Left lung (tissue), 10 donors: ENCODE data around the gene ENGASE. TPM values are rescaled to one million over a fixed set of nuclear protein-coding genes. Genes with fewer than 3 reads are reported as not detected.
"Not testable (repeated sequence)": the region's sequence is repeated elsewhere in the genome, so short reads cannot be mapped to it uniquely, and the experiment has no call there.

Source experiments
- ATAC-seq: fragments of 200-7000 bp; cut with Tn5 transposase; one replicate; pipeline ENCODE4 v1.9.1; 2020; ENCODE audit warnings: moderate library complexity
- DNase-seq, 4 donors: peaks; one replicate each; pipeline ENCODE4 v3.0.0-alpha.2; 2013 to 2020
- H3K27ac ChIP-seq, 2 donors: fragments of 200-600 bp; sonication (generic) in 1 of 2; one replicate each; pipeline versions ENCODE4 v1.5.0 to v1.8.0; 2020 to 2021
- H3K27me3 ChIP-seq, 2 donors: fragments of 200-600 bp; sonication (generic) in 1 of 2; one replicate each; pipeline versions ENCODE4 v1.5.0 to v1.8.0; 2020 to 2021
- H3K36me3 ChIP-seq, 2 donors: fragments of 200-600 bp; sonication (generic) in 1 of 2; one replicate each; pipeline versions ENCODE4 v1.5.0 to v1.8.0; 2020 to 2021
- H3K4me1 ChIP-seq, 2 donors: fragments of 200-600 bp; one replicate each; pipeline ENCODE4 v1.8.0; 2021
- H3K4me3 ChIP-seq, 2 donors: fragments of 200-600 bp; sonication (generic) in 1 of 2; one replicate each; pipeline versions ENCODE4 v1.5.0 to v1.8.0; 2020 to 2021; ENCODE audit warnings: mild to moderate bottlenecking in 1 of 2
- H3K9me3 ChIP-seq, 2 donors: fragments of 200-600 bp; sonication (generic) in 1 of 2; one replicate each; pipeline versions ENCODE4 v1.5.0 to v1.8.0; 2020 to 2021
- intact Hi-C, 2 donors: fragments of 100-400 bp; cut with DNase I; formaldehyde crosslinking; loops; one replicate each; pipeline versions ENCODE4 v1.11.2 to v1.14.2; 2022
- polyA plus RNA-seq, 6 donors: library from polyadenylated mRNA; unstranded; fragments of 120-200 nt; gene quantifications; one replicate each; pipeline ENCODE4 v1.2.1, GENCODE V29; 2013; ENCODE audit not compliant: insufficient read length in 6 of 6
- total RNA-seq, 2 donors: library from RNA; stranded (reverse); fragmentation: NEBNext Ultra II Directional; extraction: Animal tissue kit (Norgen Biotek cat#: 25700); gene quantifications; one replicate each; pipeline ENCODE4 v1.2.1, GENCODE V29; 2021
- TF ChIP-seq, protein P1 (sequence below), 2 donors: fragments of 200-600 bp; sonication (generic) in 1 of 2; IDR thresholded peaks; one replicate each; pipeline versions ENCODE4 v1.5.0 to v1.8.0; 2021; ENCODE audit warnings: antibody characterized with exemption in 2 of 2
- donor health status: DM: no; HTN: yes; CAD: no.
- donor health status: DM: no; HTN: no; CAD: no.

ENGASE gene
- total and polyA plus RNA-seq, 8 donors = 25.1 to 50.2 (median 35.2) TPM

DNA sequence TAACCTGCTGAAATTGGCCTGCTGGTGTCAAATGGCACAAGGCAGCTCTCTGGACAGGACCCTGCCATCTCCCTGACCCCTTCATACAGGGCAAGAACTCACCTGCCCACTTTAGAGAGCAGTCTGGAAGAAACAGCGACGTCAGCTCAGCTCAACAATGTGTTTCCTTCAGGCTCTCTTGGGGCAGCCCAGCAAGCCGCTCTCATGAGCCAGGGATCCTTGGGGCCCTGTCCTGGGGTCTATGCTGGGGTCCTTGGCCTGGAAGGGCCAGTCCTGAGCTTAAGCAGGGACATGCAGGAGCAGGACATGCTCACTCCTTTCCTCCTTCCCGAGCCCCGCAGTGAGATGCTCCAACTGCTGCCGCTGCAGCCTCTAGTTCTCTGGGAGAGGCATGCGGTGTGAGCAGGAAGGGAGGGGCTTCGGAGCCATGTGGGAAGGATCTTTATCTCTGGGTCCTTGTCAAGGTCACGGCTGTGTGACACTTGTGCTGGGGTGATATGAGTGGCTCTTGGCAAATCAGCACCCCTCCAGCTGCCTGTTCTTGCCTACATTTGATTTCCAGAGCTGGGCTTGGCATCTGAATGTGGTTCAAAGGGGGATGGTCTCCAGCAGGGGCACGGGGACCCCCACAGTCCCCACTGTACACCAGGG is 47.2 kb upstream of the ENGASE start:
- no peak overlapping the region for H3K4me3 ChIP-seq
- no peak for DNase-seq
- H3K4me1 ChIP-seq = peaks cover 30 to 55% of the 10 kb centered on the region in 2 donors
- intact Hi-C loops = no loop called here
- ATAC-seq = no peak
- TF ChIP-seq, protein P1, sequence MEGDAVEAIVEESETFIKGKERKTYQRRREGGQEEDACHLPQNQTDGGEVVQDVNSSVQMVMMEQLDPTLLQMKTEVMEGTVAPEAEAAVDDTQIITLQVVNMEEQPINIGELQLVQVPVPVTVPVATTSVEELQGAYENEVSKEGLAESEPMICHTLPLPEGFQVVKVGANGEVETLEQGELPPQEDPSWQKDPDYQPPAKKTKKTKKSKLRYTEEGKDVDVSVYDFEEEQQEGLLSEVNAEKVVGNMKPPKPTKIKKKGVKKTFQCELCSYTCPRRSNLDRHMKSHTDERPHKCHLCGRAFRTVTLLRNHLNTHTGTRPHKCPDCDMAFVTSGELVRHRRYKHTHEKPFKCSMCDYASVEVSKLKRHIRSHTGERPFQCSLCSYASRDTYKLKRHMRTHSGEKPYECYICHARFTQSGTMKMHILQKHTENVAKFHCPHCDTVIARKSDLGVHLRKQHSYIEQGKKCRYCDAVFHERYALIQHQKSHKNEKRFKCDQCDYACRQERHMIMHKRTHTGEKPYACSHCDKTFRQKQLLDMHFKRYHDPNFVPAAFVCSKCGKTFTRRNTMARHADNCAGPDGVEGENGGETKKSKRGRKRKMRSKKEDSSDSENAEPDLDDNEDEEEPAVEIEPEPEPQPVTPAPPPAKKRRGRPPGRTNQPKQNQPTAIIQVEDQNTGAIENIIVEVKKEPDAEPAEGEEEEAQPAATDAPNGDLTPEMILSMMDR (IDR thresholded peaks at IDR 0.05) = no peak
- no peaks in the 10 kb centered on the region for H3K9me3 ChIP-seq
- H3K27ac ChIP-seq = no peak overlapping the region
- H3K27me3 ChIP-seq = peaks cover 0 to 81% of the 10 kb centered on the region in 2 donors
- no peaks in the 10 kb centered on the region for H3K36me3 ChIP-seq

- Histone ChIP-seq H3K4me1 (peaks cover 26 to 49% of the 10 kb centered on the region in 2 donors), H3K27me3 (peaks cover 0 to 74% of the 10 kb centered on the region in 2 donors), H3K9me3 (no peaks in the 10 kb centered on the region), H3K36me3 (no peaks in the 10 kb centered on the region), H3K27ac (no peak overlapping the region), H3K4me3 (no peak overlapping the region)
- TF ChIP-seq, protein P1 (IDR thresholded peaks at IDR 0.05) = no peak
- intact Hi-C loops = no loop called here
- no peak for DNase-seq
- ATAC-seq = no peak
Measured at GRCh38 chr17:79027925-79028491, 46.6 kb upstream of the ENGASE start.

- DNase-seq (no peak), ATAC-seq (no peak)
- no peak overlapping the region for H3K27ac ChIP-seq
- H3K9me3 ChIP-seq = no peaks in the 10 kb centered on the region
- H3K4me3 ChIP-seq = no peak overlapping the region
- intact Hi-C loops = no loop called here
- H3K4me1 ChIP-seq = peaks cover 26 to 42% of the 10 kb centered on the region in 2 donors
- TF ChIP-seq, protein P1 (IDR thresholded peaks at IDR 0.05) = no peak
- no peaks in the 10 kb centered on the region for H3K36me3 ChIP-seq
- H3K27me3 ChIP-seq = peaks cover 0 to 67% of the 10 kb centered on the region in 2 donors
Measured at GRCh38 chr17:79028496-79029326, 45.9 kb upstream of the ENGASE start.

DNA sequence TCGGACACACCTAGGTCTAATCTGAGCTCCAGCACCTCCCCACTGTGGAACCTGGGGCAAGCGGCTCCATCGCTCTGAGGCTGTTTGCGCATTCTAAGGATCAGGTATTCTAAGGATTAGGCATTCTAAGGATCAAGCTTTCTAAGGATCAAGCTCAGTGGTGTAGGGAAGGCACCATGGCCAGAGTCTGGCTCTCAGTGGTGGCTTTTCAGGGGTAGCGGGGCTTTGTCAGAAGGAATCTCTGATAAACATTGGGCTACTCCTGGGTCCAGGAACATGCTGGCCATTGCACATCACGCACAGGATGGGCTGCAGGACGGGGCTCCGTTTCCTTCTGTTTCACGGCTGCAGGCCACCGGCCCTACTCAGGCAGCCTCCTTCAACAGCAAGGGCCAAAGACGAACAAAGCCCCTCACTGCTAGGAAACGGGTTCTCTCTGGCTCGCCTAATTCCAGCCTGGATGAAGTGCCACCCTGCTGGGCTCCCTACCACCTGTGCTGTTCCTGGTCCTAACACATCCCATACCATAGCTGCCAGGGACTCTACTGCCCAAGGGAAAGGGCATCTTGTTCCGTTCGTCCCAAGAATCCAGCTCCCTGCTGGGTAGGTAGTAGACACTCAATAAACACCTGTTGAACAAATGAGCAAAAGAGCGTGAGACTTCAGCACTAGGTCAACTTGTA is 45.2 kb upstream of the ENGASE start:
- Histone ChIP-seq H3K27me3 (peaks cover 0 to 60% of the 10 kb centered on the region in 2 donors), H3K9me3 (no peaks in the 10 kb centered on the region), H3K4me1 (peaks cover 28 to 34% of the 10 kb centered on the region in 2 donors), H3K36me3 (no peaks in the 10 kb centered on the region), H3K27ac (no peak overlapping the region), H3K4me3 (no peak overlapping the region)
- no peak for ATAC-seq
- DNase-seq = no peak
- intact Hi-C loops = no loop called here
- TF ChIP-seq, protein P1 (IDR thresholded peaks at IDR 0.05) = no peak

GRCh38 chr17:79030636-79031035 is 44.0 kb upstream of the ENGASE start:
- H3K4me3 ChIP-seq, H3K36me3 ChIP-seq, H3K27ac ChIP-seq, H3K9me3 ChIP-seq, ATAC-seq, DNase-seq, intact Hi-C loops: not testable (repeated sequence)
- Histone ChIP-seq H3K4me1 (peaks cover 20 to 24% of the 10 kb centered on the region in 2 donors), H3K27me3 (peaks cover 0 to 48% of the 10 kb centered on the region in 2 donors)
